Measurements from ENCODE around the gene LIME1.

LIME1 gene

GRCh38 chr20:63739130-63740069 is 2.9 kb downstream of the LIME1 start, which contains the start of gene SLC2A4RG:
Gene SLC2A4RG, plus strand, starts transcription at chr20:63739776. Its CDS starts 137 bp downstream, at chr20:63739913.
- DNase-seq: peak; percentile 49

- peak; percentile 49 for DNase-seq
Measured at GRCh38 chr20:63740070-63740626, 3.7 kb downstream of the LIME1 start.

- DNase-seq: peak; percentile 31
Measured at GRCh38 chr20:63740627-63741353, 4.3 kb downstream of the LIME1 start.

GRCh38 chr20:63741354-63741675 is 4.9 kb downstream of the LIME1 start:
- no peak for DNase-seq

- no peak for DNase-seq
Measured at GRCh38 chr20:63741676-63742380, 5.4 kb downstream of the LIME1 start.

GRCh38 chr20:63742381-63743024 is 6.0 kb downstream of the LIME1 start:
- DNase-seq: no peak

- DNase-seq: no peak
Measured at GRCh38 chr20:63743210-63743970, 6.9 kb downstream of the LIME1 start.

- no peak for DNase-seq
Measured at GRCh38 chr20:63744158-63744557, 7.7 kb downstream of the LIME1 start.

- no peak for DNase-seq
Measured at GRCh38 chr20:63744574-63745423, 8.3 kb downstream of the LIME1 start.

- DNase-seq: no peak
Measured at GRCh38 chr20:63745424-63745805, 9.0 kb downstream of the LIME1 start.

- no peak for DNase-seq
Measured at GRCh38 chr20:63745961-63746731, 9.7 kb downstream of the LIME1 start.

GRCh38 chr20:63746751-63747315 is 10.4 kb downstream of the LIME1 start:
- no peak for DNase-seq

GRCh38 chr20:63747622-63748069 is 11.2 kb downstream of the LIME1 start:
- DNase-seq: no peak

- no peak for DNase-seq
Measured at GRCh38 chr20:63748070-63748933, 11.8 kb downstream of the LIME1 start.

GRCh38 chr20:63748934-63749270 is 12.4 kb downstream of the LIME1 start:
- no peak for DNase-seq

- no peak for DNase-seq
Measured at GRCh38 chr20:63749597-63750508, 13.4 kb downstream of the LIME1 start.

GRCh38 chr20:63750807-63751470 is 14.5 kb downstream of the LIME1 start:
- DNase-seq: peak; percentile 72

Measured in stimulated activated naive CD4-positive, alpha-beta T cell treated with Interleukin-2 at 50 U/mL for 16 hours (primary cell).